SHP77 (cell line): ENCODE measurements around the gene FGFR3.

Source experiments
- DNase-seq, 2 experiments: peaks; one replicate each; lab custom pipeline; 2025; lab: John Stamatoyannopoulos, UW

Gene FGFR3

GRCh38 chr4:1756893-1757779, 36.0 kb upstream of the FGFR3 start:
- no peak for DNase-seq

- no peak for DNase-seq
Observed at GRCh38 chr4:1757836-1758235, 35.3 kb upstream of the FGFR3 start.

GRCh38 chr4:1758306-1759121, 34.6 kb upstream of the FGFR3 start:
- no peak for DNase-seq

DNA sequence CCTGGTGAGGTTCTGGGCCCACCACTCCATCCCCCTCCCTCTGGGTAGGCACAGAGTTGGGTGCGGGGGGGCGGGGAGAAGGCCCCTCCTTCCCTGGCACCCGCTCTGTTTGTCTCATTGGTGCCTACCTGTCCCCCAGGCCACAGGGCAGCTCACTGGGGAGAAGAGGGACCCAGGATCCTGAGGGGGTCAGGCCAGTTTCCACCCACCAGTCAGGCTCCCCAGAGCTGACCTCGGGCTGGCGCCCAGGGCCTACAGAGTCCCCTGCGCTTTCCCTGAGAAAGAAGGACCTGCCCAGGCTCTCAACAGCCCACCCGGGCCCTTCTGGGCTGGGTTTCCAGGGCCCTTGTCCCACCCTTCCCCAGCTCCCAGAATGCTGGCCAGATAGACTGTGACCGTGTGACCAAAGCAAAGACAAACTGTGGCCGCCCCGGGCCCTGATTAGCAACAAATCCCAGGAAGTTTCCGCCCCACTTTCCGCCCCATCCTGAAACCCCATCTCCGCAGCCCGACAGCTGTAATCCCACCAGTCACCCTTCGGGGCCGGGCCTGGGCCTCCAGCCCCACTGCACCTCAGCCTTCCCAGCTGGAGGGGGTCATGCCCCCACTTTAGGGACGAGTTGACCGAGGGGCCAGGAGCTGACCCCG, 33.8 kb upstream of the FGFR3 start:
- no peak for DNase-seq

DNA sequence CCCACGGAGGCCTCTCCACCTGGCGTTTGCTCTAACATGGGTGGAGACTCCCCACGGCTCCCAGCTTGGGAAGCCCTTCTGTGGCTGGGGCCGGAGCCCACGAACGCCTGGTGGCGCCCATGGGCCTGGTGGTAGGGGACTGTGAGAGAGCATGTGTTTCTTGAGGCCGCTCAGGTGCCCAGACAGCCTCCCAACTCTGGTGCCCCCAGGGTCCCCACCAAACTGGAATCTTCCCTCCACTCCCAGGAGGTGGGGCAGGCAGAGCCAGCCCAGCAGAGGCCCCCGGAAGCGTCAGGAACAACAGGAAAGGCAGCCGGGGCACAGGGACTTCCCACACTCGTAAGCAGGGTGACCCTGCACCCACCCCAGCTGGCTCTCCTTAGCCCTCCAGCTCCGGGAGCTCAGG, 33.3 kb upstream of the FGFR3 start:
- DNase-seq, result no peak

GRCh38 chr4:1760521-1761071, 32.5 kb upstream of the FGFR3 start:
- DNase-seq, result no peak

- DNase-seq, result no peak
Observed at GRCh38 chr4:1761130-1761689, 31.9 kb upstream of the FGFR3 start.

GRCh38 chr4:1762264-1763010, 30.7 kb upstream of the FGFR3 start:
- no peak for DNase-seq

- DNase-seq, result no peak
Observed at GRCh38 chr4:1763070-1763549, 30.0 kb upstream of the FGFR3 start.

DNA sequence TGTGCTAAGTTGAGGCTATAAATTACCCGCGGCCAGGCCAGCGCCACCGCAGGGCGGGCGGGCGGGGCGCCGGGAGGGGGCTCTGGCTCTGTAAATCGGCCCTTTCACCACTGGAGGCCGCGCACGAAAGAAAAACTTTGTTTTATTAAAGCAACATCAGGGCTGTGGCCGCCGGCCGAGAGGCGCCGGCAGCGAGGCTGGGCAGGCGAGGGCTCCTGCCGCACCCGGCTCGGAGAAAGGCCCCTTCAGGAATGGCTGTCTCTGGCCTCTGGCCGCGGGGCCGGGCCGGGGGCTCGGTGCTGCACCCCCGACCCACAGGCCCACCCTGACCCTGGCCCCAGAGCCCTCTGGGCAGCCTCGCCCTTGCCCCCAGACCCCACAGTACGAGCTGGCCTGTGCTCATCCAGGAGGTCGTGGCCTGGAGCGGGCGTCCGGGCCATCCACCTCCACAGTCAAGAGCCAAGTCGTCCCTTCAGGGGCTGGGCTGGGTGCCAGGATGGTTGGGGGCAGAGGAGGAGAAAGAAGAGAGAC, 29.5 kb upstream of the FGFR3 start:
- no peak for DNase-seq

GRCh38 chr4:1764670-1765069, 28.4 kb upstream of the FGFR3 start:
- no peak for DNase-seq

GRCh38 chr4:1765409-1766072, 27.6 kb upstream of the FGFR3 start:
- DNase-seq, result no peak

DNA sequence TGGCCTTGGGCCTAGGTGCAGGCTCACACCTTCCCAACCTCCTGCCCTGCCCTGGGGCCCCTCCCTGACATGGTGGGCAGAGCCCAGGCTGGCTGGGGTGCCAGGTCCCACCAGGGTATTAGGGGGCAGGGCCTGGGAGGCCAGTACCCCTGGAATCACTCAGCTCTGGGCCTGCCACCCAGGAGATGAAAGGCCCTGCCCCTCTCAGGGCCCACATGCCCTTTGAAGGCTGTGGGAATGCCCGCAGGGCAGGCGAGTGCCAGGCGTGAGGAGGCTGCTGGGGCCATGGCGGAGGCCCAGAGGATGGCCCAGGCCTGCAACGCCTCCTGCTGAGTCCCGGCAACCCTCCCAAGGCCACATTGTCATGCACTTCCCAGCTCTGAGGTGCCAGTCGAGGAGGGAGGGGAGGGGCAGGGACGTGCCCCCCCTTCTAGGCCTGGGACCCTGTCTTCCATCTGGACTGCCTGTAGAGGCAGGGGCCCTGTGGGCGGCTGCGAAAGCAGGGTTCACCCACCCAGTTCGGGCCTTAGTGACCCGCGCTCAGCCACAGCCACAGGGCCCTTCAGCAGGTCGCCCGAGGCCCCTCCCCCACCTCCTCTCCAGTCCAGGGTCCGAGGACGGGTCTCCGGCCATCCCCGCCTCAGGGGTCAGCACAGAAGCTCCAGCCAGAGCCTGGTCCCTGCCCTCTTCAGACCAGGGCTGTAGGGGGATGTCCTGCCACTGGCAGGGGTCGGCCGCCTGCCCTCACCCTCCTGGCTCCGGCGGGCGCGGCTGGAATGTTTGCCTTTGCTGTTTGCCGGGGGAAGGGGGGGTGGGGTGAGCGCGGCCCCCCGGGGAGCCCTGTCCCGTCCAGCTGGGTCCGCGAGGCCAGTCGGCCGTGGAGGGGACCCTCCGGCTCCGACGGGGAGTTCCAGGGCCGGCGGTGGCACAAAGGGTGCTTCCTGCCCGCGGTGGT, 26.7 kb upstream of the FGFR3 start:
- no peak for DNase-seq

GRCh38 chr4:1767061-1767769, 25.9 kb upstream of the FGFR3 start:
- no peak for DNase-seq

GRCh38 chr4:1767770-1768366, 25.2 kb upstream of the FGFR3 start:
- no peak for DNase-seq

DNA sequence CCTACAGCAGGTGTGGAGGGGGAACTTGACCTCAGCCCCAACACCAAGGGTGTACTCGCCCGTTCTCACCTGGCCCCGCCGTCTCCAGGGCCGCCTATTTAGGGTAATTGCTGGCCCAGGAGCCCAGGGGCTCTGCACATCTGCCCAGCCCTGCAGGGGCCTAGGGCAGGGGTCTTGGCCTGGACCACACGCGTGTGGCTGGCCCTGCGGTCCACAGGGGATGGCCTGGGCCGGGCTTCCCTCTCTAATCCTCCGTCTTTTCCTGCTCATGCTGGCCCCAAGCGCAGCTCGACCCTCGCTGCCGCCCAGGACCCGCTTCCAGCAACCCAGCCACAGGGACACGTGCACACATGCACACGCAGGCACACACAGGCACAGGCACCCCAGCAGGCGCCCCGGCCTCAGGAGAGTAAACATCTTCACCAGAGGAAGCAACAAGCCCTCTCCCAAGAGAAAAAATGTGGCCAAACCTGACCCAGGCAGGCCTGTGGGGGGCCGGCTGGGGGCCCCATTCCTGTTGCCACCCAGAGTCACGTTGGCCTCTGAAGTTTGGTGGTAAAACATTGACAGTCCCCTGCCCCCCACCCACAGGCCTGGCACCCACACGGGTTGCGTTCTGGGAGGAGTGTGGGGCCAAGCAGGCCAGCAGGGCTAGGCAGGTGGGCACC, 24.6 kb upstream of the FGFR3 start:
- no peak for DNase-seq

DNA sequence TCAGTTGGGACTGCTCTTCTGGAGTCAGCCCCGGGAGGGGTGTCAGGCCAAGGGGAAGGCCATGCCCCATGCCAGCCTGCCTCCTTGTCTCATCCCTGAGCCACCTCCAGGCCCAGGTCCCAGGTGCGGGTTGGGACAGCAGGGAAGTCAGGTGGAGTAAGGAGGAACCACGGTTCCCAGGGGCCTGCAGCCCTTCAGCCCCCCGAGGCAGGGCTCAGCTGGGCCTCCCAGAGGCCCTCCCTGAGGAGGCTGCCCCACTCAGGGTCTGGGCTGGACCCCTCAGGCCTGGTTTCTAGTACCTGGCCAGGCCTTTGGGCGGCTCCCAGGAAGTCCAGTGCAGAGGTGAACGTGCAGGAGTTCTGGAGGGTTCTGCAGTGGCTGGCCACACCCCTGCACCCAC, 23.4 kb upstream of the FGFR3 start:
- DNase-seq, result no peak

DNA sequence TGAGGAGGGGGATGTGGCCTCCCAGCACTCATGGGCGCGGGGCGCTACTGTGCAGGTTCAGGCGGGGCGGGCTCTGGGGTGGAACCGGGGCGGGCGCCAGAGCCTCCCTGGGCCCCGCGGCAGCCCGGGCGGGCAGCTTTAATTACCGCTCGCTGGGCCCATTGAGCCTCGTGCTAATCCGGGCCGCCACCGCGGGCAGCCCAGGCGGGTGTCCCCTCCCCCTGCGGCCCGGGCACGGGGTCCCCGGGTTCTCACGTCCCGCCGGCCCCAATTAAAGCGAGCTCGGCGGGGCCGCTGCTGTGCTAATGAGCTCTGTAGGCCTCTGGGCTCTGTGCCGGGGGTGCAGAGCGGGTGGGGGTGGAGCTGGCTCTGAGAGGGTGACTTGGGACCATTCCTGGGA, 22.8 kb upstream of the FGFR3 start:
- DNase-seq, result no peak
